Transverse colon (tissue), 4 donors: ENCODE data around the gene ATP13A1. TPM values are rescaled to one million over a fixed set of nuclear protein-coding genes. Genes with fewer than 3 reads are reported as not detected.
"Not testable (repeated sequence)": the region's sequence is repeated elsewhere in the genome, so short reads cannot be mapped to it uniquely, and the experiment has no call there.

ENCODE experiments used
- DNase-seq: peaks from one replicate; pipeline ENCODE4 v3.0.0-alpha.2; 2019
- H3K27ac ChIP-seq, 4 donors: fragments of 200-600 bp; sonication (generic); 2 replicates each; pipeline ENCODE4 v1.5.1; 2016 to 2018; ENCODE audit warnings: inconsistent platforms in 4 of 4
- H3K27me3 ChIP-seq: fragments of 200-600 bp; sonication (generic); 2 replicates; pipeline ENCODE4 v1.5.1; 2017; ENCODE audit warnings: inconsistent platforms
- H3K36me3 ChIP-seq, 4 donors: fragments of 200-600 bp; sonication (generic); 2 replicates each; pipeline ENCODE4 v1.5.1; 2017 to 2019; ENCODE audit warnings: inconsistent platforms in 4 of 4
- H3K4me1 ChIP-seq, 4 donors: fragments of 200-600 bp; sonication (generic); 2 replicates each; pipeline ENCODE4 v1.5.1; 2017 to 2020; ENCODE audit warnings: inconsistent platforms in 4 of 4
- H3K4me3 ChIP-seq, 4 donors: fragments of 200-600 bp; sonication (generic); 1 replicate in 1 of 4; 2 replicates in 3 of 4; pipeline versions ENCODE4 v1.5.1 to v1.6.1; 2017 to 2019; ENCODE audit warnings: inconsistent platforms in 4 of 4
- H3K9me3 ChIP-seq, 2 donors: fragments of 200-600 bp; sonication (generic); 2 replicates each; pipeline ENCODE4 v1.5.1; 2017 to 2019; ENCODE audit warnings: inconsistent platforms in 2 of 2
- EP300 ChIP-seq: sonication (generic); formaldehyde crosslinking; IDR thresholded peaks from one replicate; pipeline ENCODE4 v1.6.1; 2017; ENCODE audit warnings: antibody characterized with exemption, low read depth
- POLR2A ChIP-seq: fragments of 450-650 bp; IDR thresholded peaks from one replicate; pipeline ENCODE4 v1.6.1; 2016; ENCODE audit warnings: antibody characterized with exemption, mild to moderate bottlenecking, moderate library complexity
- POLR2AphosphoS5 ChIP-seq, 3 donors: sonication (generic); formaldehyde crosslinking; IDR thresholded peaks; one replicate each; pipeline ENCODE4 v1.6.1; 2016; ENCODE audit warnings: antibody characterized with exemption in 3 of 3
- WGBS, 2 donors: methylation state at CpG; one replicate each; pipeline ENCODE4 v1.1.5; 2018; ENCODE audit warnings: low coverage in 1 of 2; 5-methylcytosine and 5-hydroxymethylcytosine counted together
- in situ Hi-C, 4 donors: fragments of 200-750 bp; cut with MboI; loops; one replicate each; pipeline versions ENCODE4 v1.15.0 to v1.15.1; 2017; ENCODE audit warnings: low sequenced_read_pairs in 3 of 4, low pct_ligation_motif_present in 1 of 4, low pct_unique_long_range_greater_than_20kb in 1 of 4
- intact Hi-C: fragments of 100-400 bp; cut with DNase I; formaldehyde crosslinking; loops from one replicate; pipeline ENCODE4 v1.15.1; 2023; ENCODE audit warnings: low total_unique reads
- total RNA-seq, 4 donors: library from RNA; depleted of rRNA; stranded (reverse); fragments of >200 nt; gene quantifications; one replicate each; pipeline ENCODE4 v1.1.0, GENCODE V29; 2016
- TF ChIP-seq, protein P1 (sequence below), 5 experiments: fragments of 200-600 bp in 3 of 5; fragments of 450-650 bp in 2 of 5; sonication (generic) in 3 of 5; IDR thresholded peaks; 1 replicate in 2 of 5; 2 replicates in 3 of 5; pipeline ENCODE4 v1.5.1; 2016 to 2017; ENCODE audit warnings: antibody characterized with exemption in 5 of 5, inconsistent platforms in 3 of 5, mild to moderate bottlenecking in 2 of 5, moderate library complexity in 1 of 5

The ATP13A1 gene
- total RNA-seq, 4 donors from 2014 or later, result 112 to 929 (median 402) TPM

DNA sequence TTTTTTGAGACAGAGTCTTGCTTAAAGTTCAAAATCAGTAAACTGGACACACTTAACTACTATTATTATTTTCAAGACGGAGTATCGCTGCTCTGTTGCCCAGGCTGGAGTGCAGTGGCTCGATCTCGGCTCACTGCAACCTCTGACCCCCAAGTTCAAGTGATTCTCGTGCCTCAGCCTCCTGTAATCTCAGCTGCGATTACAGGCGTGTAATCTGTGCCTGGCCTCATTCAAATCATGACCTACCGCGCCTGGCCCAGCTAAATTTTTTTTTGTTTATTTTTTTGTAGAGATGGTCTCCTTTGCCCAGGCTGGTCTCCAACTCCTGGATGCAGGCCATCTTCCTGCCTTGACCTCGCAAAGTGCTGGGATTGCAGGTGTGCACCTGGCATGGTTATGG is 28.2 kb upstream of the ATP13A1 start:
- no peaks in the 10 kb centered on the region for H3K36me3 ChIP-seq
- WGBS, 2 donors, result 88 to 94% methylated on average over 10 of the region's 10 CpGs
- TF ChIP-seq POLR2A (no peak), EP300 (no peak), POLR2AphosphoS5 (IDR thresholded peaks at IDR 0.05) (no peak)
- TF ChIP-seq, protein P1, sequence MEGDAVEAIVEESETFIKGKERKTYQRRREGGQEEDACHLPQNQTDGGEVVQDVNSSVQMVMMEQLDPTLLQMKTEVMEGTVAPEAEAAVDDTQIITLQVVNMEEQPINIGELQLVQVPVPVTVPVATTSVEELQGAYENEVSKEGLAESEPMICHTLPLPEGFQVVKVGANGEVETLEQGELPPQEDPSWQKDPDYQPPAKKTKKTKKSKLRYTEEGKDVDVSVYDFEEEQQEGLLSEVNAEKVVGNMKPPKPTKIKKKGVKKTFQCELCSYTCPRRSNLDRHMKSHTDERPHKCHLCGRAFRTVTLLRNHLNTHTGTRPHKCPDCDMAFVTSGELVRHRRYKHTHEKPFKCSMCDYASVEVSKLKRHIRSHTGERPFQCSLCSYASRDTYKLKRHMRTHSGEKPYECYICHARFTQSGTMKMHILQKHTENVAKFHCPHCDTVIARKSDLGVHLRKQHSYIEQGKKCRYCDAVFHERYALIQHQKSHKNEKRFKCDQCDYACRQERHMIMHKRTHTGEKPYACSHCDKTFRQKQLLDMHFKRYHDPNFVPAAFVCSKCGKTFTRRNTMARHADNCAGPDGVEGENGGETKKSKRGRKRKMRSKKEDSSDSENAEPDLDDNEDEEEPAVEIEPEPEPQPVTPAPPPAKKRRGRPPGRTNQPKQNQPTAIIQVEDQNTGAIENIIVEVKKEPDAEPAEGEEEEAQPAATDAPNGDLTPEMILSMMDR (IDR thresholded peaks at IDR 0.05), result no peak
- no peak overlapping the region for H3K27ac ChIP-seq
- no peak overlapping the region for H3K4me3 ChIP-seq
- intact Hi-C loops (no loop called here), in situ Hi-C loops (no loop called here)
- H3K27me3 ChIP-seq, result no peaks in the 10 kb centered on the region
- DNase-seq, result no peak
- no peaks in the 10 kb centered on the region for H3K4me1 ChIP-seq
- H3K9me3 ChIP-seq, result peaks cover 3 to 4% of the 10 kb centered on the region in 2 donors

DNA sequence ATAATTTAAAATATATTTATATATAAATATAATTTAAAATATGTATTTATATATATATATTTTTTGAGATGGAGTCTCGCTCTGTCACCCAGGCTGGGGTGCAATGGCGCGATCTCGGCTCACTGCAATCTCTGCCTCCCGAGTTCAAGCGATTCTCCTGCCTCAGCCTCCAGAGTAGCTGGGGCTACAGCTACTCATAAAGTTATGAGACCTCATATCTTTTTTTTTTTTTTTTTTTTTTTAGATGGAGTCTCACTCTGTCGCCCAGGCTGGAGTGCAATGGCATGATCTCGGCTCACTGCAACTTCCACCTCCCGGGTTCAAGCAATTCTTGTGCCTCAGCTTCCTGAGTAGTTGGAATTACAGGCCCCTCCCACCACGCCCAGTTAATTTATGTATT is 25.5 kb upstream of the ATP13A1 start:
- H3K4me3 ChIP-seq, DNase-seq, intact Hi-C loops, H3K36me3 ChIP-seq, H3K27me3 ChIP-seq, H3K4me1 ChIP-seq, H3K27ac ChIP-seq, in situ Hi-C loops: not testable (repeated sequence)
- 97 to 100% methylated on average over 8 to 10 of the region's 10 CpGs for WGBS, 2 donors
- peaks cover 15 to 22% of the 10 kb centered on the region in 2 donors for H3K9me3 ChIP-seq

DNA sequence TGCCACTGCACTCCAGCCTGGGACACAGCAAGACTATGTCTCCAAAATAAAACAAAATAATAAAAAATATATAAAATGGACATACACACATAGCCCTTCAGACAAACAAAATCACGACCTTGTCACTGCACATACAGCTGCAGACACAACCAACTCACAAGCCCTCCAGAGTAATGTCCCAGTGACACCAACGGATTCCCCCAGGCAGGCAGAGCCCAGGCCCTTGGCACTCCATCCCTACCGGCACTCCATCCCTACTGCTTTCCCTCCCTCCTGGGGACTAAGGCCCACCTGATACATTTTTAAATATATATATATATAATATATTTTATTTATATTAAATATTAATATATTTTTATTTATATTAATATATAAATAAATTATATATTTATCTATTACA is 23.6 kb upstream of the ATP13A1 start:
- peaks cover 0 to 6% (median 0%) of the 10 kb centered on the region in 4 donors for H3K36me3 ChIP-seq
- DNase-seq, result no peak
- peaks cover 18 to 32% of the 10 kb centered on the region in 2 donors for H3K9me3 ChIP-seq
- no peak overlapping the region for H3K27ac ChIP-seq
- in situ Hi-C loops (no loop called here), intact Hi-C loops (no loop called here)
- H3K4me3 ChIP-seq, result no peak overlapping the region
- no peaks in the 10 kb centered on the region for H3K4me1 ChIP-seq
- 96 to 97% methylated on average over 3 of the region's 3 CpGs for WGBS, 2 donors
- TF ChIP-seq, protein P1 (IDR thresholded peaks at IDR 0.05), result no peak
- no peak for TF ChIP-seq POLR2A
- no peak for TF ChIP-seq POLR2AphosphoS5 (IDR thresholded peaks at IDR 0.05)
- TF ChIP-seq EP300, result no peak
- no peaks in the 10 kb centered on the region for H3K27me3 ChIP-seq

DNA sequence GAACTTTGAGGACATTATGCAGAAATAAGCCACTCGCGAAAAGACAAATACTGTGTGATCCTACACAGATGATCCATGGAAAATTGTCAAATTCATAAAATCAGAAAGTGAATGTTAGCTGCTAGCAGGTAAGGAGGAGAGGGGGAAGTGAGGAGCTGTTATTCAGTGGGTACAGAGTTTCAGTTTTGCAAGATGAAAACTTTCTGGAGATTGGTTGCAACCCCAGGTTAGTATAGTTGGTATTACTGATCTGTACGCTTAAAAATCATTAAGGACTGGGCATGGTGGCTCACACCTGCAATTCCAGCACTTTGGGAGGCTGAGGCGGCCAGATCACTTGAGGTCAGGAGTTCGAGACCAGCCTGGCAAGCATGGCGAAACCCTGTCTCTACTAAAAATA is 23.1 kb upstream of the ATP13A1 start:
- Histone ChIP-seq H3K27ac (no peak overlapping the region), H3K27me3 (no peaks in the 10 kb centered on the region), H3K4me3 (no peak overlapping the region), H3K9me3 (peaks cover 18 to 35% of the 10 kb centered on the region in 2 donors), H3K4me1 (no peaks in the 10 kb centered on the region), H3K36me3 (peaks cover 0 to 6% (median under 1%) of the 10 kb centered on the region in 4 donors)
- intact Hi-C loops, result no loop called here
- no peak for DNase-seq
- no peak for TF ChIP-seq POLR2AphosphoS5 (IDR thresholded peaks at IDR 0.05)
- TF ChIP-seq, protein P1 (IDR thresholded peaks at IDR 0.05), result no peak
- no peak for TF ChIP-seq EP300
- no peak for TF ChIP-seq POLR2A
- 92 to 98% methylated on average over 4 to 6 of the region's 6 CpGs for WGBS, 2 donors
- in situ Hi-C loops, result no loop called here

DNA sequence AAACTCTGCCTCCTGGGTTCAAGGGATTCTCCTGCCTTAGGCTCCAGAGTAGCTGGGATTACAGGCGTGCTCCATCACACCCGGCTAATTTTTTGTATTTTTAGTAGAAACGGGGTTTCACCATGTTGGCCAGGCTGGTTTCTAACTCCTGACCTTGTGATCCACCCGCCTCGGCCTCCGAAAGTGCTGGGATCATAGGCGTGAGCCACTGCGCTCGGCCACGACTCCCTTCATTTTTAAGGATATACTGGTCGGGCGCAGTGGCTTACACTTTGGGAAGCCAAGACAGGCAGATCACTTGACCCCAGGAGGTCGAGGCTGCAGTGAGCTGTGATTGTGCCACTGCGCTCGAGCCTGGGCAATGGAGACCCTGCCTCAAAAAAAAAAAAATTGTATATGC is 22.6 kb upstream of the ATP13A1 start:
- H3K4me1 ChIP-seq, DNase-seq, H3K4me3 ChIP-seq, intact Hi-C loops, H3K27me3 ChIP-seq, H3K27ac ChIP-seq, in situ Hi-C loops, H3K36me3 ChIP-seq: not testable (repeated sequence)
- WGBS, 2 donors, result 98 to 100% methylated on average over 4 to 15 of the region's 15 CpGs
- peaks cover 23 to 35% of the 10 kb centered on the region in 2 donors for H3K9me3 ChIP-seq
